ENCODE data around the gene ACY1.

DNA sequence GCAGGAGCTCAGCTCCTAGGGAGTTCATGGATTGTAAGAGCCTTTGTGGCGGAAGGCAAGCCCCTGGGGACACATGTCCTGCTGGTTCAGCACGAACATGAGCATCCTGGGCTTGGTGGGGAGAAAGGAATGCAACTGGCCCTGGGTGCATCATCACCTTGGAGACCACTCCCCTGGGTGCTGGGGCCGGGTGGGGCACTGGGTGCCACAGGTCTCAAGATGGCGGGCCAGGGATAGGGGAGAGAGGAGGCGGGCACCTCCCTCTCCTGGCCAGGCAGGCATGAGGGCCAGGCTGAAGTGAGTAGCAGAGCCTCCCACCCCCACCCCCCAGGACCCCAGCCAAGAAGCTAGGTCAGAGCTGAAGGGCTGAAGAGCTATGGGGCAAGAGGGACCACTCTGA lies 16.8 kb upstream of the ACY1 start:
- TF ChIP-seq CEBPB (IDR thresholded peaks at IDR 0.05; ENCODE audit: borderline replicate concordance, low read depth, low read length) (no peak), SP2 (CRISPR knock-in tag; IDR thresholded peaks at IDR 0.05) (no peak), ZNF275 (CRISPR knock-in tag; IDR thresholded peaks at IDR 0.05; ENCODE audit: borderline replicate concordance) (no peak), STAG1 (CRISPR knock-in tag; IDR thresholded peaks at IDR 0.05) (no peak), POLR2AphosphoS5 (IDR thresholded peaks at IDR 0.05; ENCODE audit: low read depth, low read length) (no peak)

Data from HepG2 (cell line).